ENCODE data around the gene PARP9. TPM values are rescaled to one million over a fixed set of nuclear protein-coding genes. Genes with fewer than 3 reads are reported as not detected.

Gene PARP9
- total and polyA plus RNA-seq, 2 of the 4 experiments (the other 2 are of a cell fraction), result 6.7 to 7.7 TPM

- intact Hi-C loops (cut with micrococcal nuclease), result no loop called here
- TF ChIP-seq, protein P1, sequence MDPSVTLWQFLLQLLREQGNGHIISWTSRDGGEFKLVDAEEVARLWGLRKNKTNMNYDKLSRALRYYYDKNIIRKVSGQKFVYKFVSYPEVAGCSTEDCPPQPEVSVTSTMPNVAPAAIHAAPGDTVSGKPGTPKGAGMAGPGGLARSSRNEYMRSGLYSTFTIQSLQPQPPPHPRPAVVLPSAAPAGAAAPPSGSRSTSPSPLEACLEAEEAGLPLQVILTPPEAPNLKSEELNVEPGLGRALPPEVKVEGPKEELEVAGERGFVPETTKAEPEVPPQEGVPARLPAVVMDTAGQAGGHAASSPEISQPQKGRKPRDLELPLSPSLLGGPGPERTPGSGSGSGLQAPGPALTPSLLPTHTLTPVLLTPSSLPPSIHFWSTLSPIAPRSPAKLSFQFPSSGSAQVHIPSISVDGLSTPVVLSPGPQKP (IDR thresholded peaks at IDR 0.05; ENCODE audit: borderline replicate concordance, low read depth, low read length), result no peak
- no peak for TF ChIP-seq POLR2A (IDR thresholded peaks at IDR 0.05; ENCODE audit: low read depth, low read length)
- no peak for TF ChIP-seq SMC3 (IDR thresholded peaks at IDR 0.05; ENCODE audit: low read depth, low read length)
- no peak for TF ChIP-seq CHD1 (IDR thresholded peaks at IDR 0.05; ENCODE audit: low read depth, low read length)
- no peak for TF ChIP-seq NFE2L2 (IDR thresholded peaks at IDR 0.05; ENCODE audit: low read depth, low read length)
- no peak for TF ChIP-seq RAD21 (IDR thresholded peaks at IDR 0.05; ENCODE audit: low read length)
- TF ChIP-seq BHLHE40 (IDR thresholded peaks at IDR 0.05; ENCODE audit: low read depth, low read length), result no peak
- TF ChIP-seq CEBPB (IDR thresholded peaks at IDR 0.05; ENCODE audit: low read depth, low read length), result no peak
- TF ChIP-seq FOS (IDR thresholded peaks at IDR 0.05; ENCODE audit: low read depth, low read length), result no peak
- no peak for TF ChIP-seq MAZ (IDR thresholded peaks at IDR 0.05; ENCODE audit: borderline replicate concordance, low read depth, low read length)
- TF ChIP-seq RFX5 (IDR thresholded peaks at IDR 0.05; ENCODE audit: low read depth, low read length), result no peak
- no peak for TF ChIP-seq MAFK (IDR thresholded peaks at IDR 0.05; ENCODE audit: low read depth, low read length)
- TF ChIP-seq, protein P2, sequence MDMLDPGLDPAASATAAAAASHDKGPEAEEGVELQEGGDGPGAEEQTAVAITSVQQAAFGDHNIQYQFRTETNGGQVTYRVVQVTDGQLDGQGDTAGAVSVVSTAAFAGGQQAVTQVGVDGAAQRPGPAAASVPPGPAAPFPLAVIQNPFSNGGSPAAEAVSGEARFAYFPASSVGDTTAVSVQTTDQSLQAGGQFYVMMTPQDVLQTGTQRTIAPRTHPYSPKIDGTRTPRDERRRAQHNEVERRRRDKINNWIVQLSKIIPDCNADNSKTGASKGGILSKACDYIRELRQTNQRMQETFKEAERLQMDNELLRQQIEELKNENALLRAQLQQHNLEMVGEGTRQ (IDR thresholded peaks at IDR 0.05; ENCODE audit: low read depth, low read length), result no peak
- no peak for TF ChIP-seq RCOR1 (IDR thresholded peaks at IDR 0.05; ENCODE audit: insufficient replicate concordance, low read length)
- TF ChIP-seq MXI1 (IDR thresholded peaks at IDR 0.05; ENCODE audit: borderline replicate concordance, low read depth, low read length), result no peak
- TF ChIP-seq CTCF (conservative IDR thresholded peaks at IDR 0.05; ENCODE audit: low read depth, low read length), result no peak
- no TSS peak for BruUV-seq (replicated peaks)
Measured at GRCh38 chr3:122598556-122598955, 34.5 kb upstream of the PARP9 start.

More at GRCh38 chr3:122598556-122598955, 34.5 kb upstream of the PARP9 start:
- 0 out of 2 replicates have a peak, but pooled peaks cover 3% of the 10 kb centered on the region for H3K9me3 ChIP-seq (ENCODE audit: control insufficient read depth, insufficient read depth, low read length)
- H3K18ac ChIP-seq (ENCODE audit: low read depth, low read length), result no peak overlapping the region
- no peak overlapping the region for H2AK9ac ChIP-seq (replicated peaks; ENCODE audit: low read depth, low read length, poor library complexity)
- ATAC-seq (ENCODE audit: low read depth) (no peak), DNase-seq (no peak)
- H3K4me3 ChIP-seq (ENCODE audit: insufficient read depth, low read depth, low read length), result no peak overlapping the region
- dilution Hi-C loops (cut with HindIII; ENCODE audit: low sequenced_read_pairs, unreplicated experiment), result no loop called here
- no peaks in the 10 kb centered on the region for H4K20me1 ChIP-seq (ENCODE audit: insufficient read depth, low read length)
- WGBS, 2 experiments (ENCODE audit: extremely low coverage in 2 of 2, insufficient read length in 1 of 2), result no CpG with 5 or more reads among the region's 4 CpGs
- H3K4me2 ChIP-seq (ENCODE audit: low read depth, low read length), result no peak overlapping the region; the same call in 1 of the 2 replicates
- H2BK5ac ChIP-seq (ENCODE audit: low read depth, low read length, poor library complexity, severe bottlenecking), result no peak overlapping the region
- H3K27me3 ChIP-seq (ENCODE audit: control insufficient read depth, insufficient read depth, low read length), result peaks cover 13% of the 10 kb centered on the region
- no peak overlapping the region for H2AFZ ChIP-seq (replicated peaks; ENCODE audit: low read length, poor library complexity)
- ChIA-PET POLR2A (ENCODE audit: unreplicated experiment) (no interaction called here), CTCF (no interaction called here)
- no peak overlapping the region for H3K23ac ChIP-seq (ENCODE audit: low read depth, low read length)
- no peak overlapping the region for H3K56ac ChIP-seq (ENCODE audit: extremely low read depth, insufficient read depth, low read length)
- H3K14ac ChIP-seq (replicated peaks; ENCODE audit: low read depth, low read length), result no peak overlapping the region
- in situ Hi-C loops (cut with MboI; ENCODE audit: low sequenced_read_pairs), result no loop called here
- H4K91ac ChIP-seq (ENCODE audit: insufficient read depth, low read depth, low read length), result no peak overlapping the region
- no peaks in the 10 kb centered on the region for H3K36me3 ChIP-seq (ENCODE audit: control insufficient read depth, insufficient read depth, low read length)
- H3K4me1 ChIP-seq (ENCODE audit: control insufficient read depth, insufficient read depth, low read length), result no peaks in the 10 kb centered on the region
- no peak overlapping the region for H2AK5ac ChIP-seq (ENCODE audit: low read depth, low read length)
- H4K5ac ChIP-seq (ENCODE audit: low read depth, low read length), result no peak overlapping the region
- H3K4ac ChIP-seq (ENCODE audit: low read depth, low read length), result no peak overlapping the region
- no peak overlapping the region for H2BK120ac ChIP-seq (ENCODE audit: low read depth, low read length)
- no peaks in the 10 kb centered on the region for H3K79me1 ChIP-seq (ENCODE audit: low read depth in 1 of 2, low read length in 2 of 2)
- no peak overlapping the region for H3K27ac ChIP-seq (ENCODE audit: insufficient read depth, low read length)
- H2BK20ac ChIP-seq (ENCODE audit: low read depth, low read length), result no peak overlapping the region
- no peaks in the 10 kb centered on the region for H3K9me1 ChIP-seq (ENCODE audit: insufficient read depth, low read length)
- H4K8ac ChIP-seq (ENCODE audit: low read depth in 2 of 2, low read length in 2 of 2), result no peak overlapping the region
- H2BK15ac ChIP-seq (ENCODE audit: low read depth, low read length), result no peak overlapping the region
- no peak overlapping the region for H3K9ac ChIP-seq (ENCODE audit: low read depth, low read length)

Data from IMR-90 (cell line).